Measurements from ENCODE around the gene AATK. TPM values are rescaled to one million over a fixed set of nuclear protein-coding genes. Genes with fewer than 3 reads are reported as not detected.

AATK gene
- total and polyA plus RNA-seq, 2 of the 13 experiments (the other 11 are each of a cell fraction or from before 2014, with no cell fraction given), result 2.9 to 8.4 TPM

- peak; percentile 43; the same call in 1 of the 2 replicates for TF ChIP-seq ZSCAN29 (CRISPR knock-in tag; conservative IDR thresholded peaks at IDR 0.05)
- no peak for TF ChIP-seq ZNF577 (CRISPR knock-in tag; IDR thresholded peaks at IDR 0.05; ENCODE audit: borderline replicate concordance, low read depth)
- TF ChIP-seq RBAK (CRISPR knock-in tag; IDR thresholded peaks at IDR 0.05), result no peak
- TF ChIP-seq SMYD3 (CRISPR knock-in tag; IDR thresholded peaks at IDR 0.05), result no peak
- no peak for TF ChIP-seq SSRP1 (CRISPR knock-in tag; IDR thresholded peaks at IDR 0.05)
- TF ChIP-seq ZNF570 (CRISPR knock-in tag; IDR thresholded peaks at IDR 0.05; ENCODE audit: borderline replicate concordance), result no peak
- TF ChIP-seq IRF1 (CRISPR knock-in tag; IDR thresholded peaks at IDR 0.05; ENCODE audit: low read depth), result no peak
- no peak for TF ChIP-seq LRRFIP1 (CRISPR knock-in tag; conservative IDR thresholded peaks at IDR 0.05)
- TF ChIP-seq TMF1 (CRISPR knock-in tag; IDR thresholded peaks at IDR 0.05; ENCODE audit: low read depth), result no peak
- 0 out of 2 replicates have a peak, but pooled peaks have one; percentile 37 for TF ChIP-seq GATAD2A (CRISPR knock-in tag; IDR thresholded peaks at IDR 0.05)
- TF ChIP-seq ZBTB10 (CRISPR knock-in tag; IDR thresholded peaks at IDR 0.05; ENCODE audit: borderline replicate concordance), result no peak
- no peak for TF ChIP-seq CBX1 (IDR thresholded peaks at IDR 0.05; ENCODE audit: low read depth)
- no peak; the same call in 1 of the 2 replicates for TF ChIP-seq NFYB (CRISPR knock-in tag; IDR thresholded peaks at IDR 0.05)
- TF ChIP-seq HNF4A (CRISPR knock-in tag; IDR thresholded peaks at IDR 0.05), result 0 out of 2 replicates have a peak, but pooled peaks have one; percentile 27
- no peak for TF ChIP-seq ZFYVE20 (CRISPR knock-in tag; IDR thresholded peaks at IDR 0.05; ENCODE audit: borderline replicate concordance, low read depth)
- no peak for TF ChIP-seq ZBTB39 (CRISPR knock-in tag; IDR thresholded peaks at IDR 0.05)
- TF ChIP-seq ZNF10 (CRISPR knock-in tag; IDR thresholded peaks at IDR 0.05; ENCODE audit: borderline replicate concordance, low read depth), result no peak
- TF ChIP-seq ZBTB44 (CRISPR knock-in tag; IDR thresholded peaks at IDR 0.05), result no peak
- TF ChIP-seq ISX (CRISPR knock-in tag; conservative IDR thresholded peaks at IDR 0.05), result no peak
- no peak for TF ChIP-seq ZNF780A (CRISPR knock-in tag; IDR thresholded peaks at IDR 0.05)
These were observed 1.4 kb downstream of the AATK start (continued) for GRCh38 chr17:81164371-81165245.

All from HepG2 (cell line).